ENCODE measurements around the gene NUS1.
"Not testable (repeated sequence)": the region's sequence is repeated elsewhere in the genome, so short reads cannot be mapped to it uniquely, and the experiment has no call there.

Gene NUS1

DNA sequence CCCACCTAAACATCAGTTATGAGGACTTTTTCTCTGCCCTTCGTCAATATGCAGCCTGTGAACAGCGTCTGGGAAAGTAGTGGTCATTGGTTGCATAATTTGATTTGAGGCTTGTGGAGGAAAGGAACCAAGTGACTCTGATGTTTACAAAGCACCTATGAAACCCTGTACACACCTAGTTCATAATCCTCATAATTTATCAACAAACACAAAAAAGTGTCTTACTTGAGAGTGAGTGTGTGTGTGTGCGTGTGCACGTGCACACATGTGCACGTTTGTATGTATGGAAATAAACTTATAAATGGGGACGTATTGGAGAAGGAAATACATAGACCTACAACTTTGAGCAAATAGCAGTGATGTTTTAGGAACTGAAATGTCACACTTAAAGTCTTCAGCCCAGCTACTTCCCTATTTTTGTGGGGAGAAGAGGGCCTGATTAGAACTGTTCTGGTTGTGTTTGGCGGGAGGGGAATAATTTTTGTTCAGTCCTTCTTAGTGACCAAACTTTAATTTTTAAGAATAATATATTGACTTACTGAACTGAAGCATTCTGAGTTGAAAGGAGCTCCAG is 31.8 kb downstream of the NUS1 start:
- H3K18ac ChIP-seq (ENCODE audit: low read depth in 1 of 2, low read length in 2 of 2); H3K4me2 ChIP-seq (ENCODE audit: low read length, poor library complexity, severe bottlenecking); H2AFZ ChIP-seq (ENCODE audit: low read depth, low read length); DNase-seq; H2BK15ac ChIP-seq (ENCODE audit: low read depth, poor library complexity, severe bottlenecking); H4K91ac ChIP-seq (ENCODE audit: low read length); H2BK120ac ChIP-seq (ENCODE audit: low read depth, low read length); H3K23ac ChIP-seq (ENCODE audit: low read length in 2 of 2); H3K4ac ChIP-seq (ENCODE audit: low read depth in 1 of 2, low read length in 2 of 2); H2AK5ac ChIP-seq (ENCODE audit: low read length, severe bottlenecking); H3K27me3 ChIP-seq (ENCODE audit: control insufficient read depth in 1 of 2, insufficient read depth in 1 of 2, low read length in 2 of 2); H3K4me3 ChIP-seq (ENCODE audit: insufficient read depth in 1 of 2, low read depth in 1 of 2, low read length in 2 of 2); H3K9ac ChIP-seq (ENCODE audit: low read length); H3K27ac ChIP-seq (ENCODE audit: low read length, poor library complexity, severe bottlenecking); H4K8ac ChIP-seq (ENCODE audit: low read length); H3K4me1 ChIP-seq (ENCODE audit: control insufficient read depth, insufficient read depth, low read depth, low read length); H3K14ac ChIP-seq (ENCODE audit: low read length in 2 of 2); H2BK5ac ChIP-seq (ENCODE audit: low read depth, low read length, poor library complexity, severe bottlenecking); H3K9me3 ChIP-seq (ENCODE audit: control insufficient read depth, low read length); H2BK12ac ChIP-seq (ENCODE audit: low read length in 2 of 2): not testable (repeated sequence)
- peaks cover 0 to 58% of the 10 kb centered on the region in 2 experiments for H3K36me3 ChIP-seq (ENCODE audit: control insufficient read depth in 1 of 2, insufficient read depth in 2 of 2, low read depth in 1 of 2, low read length in 2 of 2)
- no CpG with 5 or more reads among the region's 7 CpGs for WGBS
- peaks cover 13% of the 10 kb centered on the region for H3K79me1 ChIP-seq (replicated peaks; ENCODE audit: low read length, poor library complexity, severe bottlenecking)

DNA sequence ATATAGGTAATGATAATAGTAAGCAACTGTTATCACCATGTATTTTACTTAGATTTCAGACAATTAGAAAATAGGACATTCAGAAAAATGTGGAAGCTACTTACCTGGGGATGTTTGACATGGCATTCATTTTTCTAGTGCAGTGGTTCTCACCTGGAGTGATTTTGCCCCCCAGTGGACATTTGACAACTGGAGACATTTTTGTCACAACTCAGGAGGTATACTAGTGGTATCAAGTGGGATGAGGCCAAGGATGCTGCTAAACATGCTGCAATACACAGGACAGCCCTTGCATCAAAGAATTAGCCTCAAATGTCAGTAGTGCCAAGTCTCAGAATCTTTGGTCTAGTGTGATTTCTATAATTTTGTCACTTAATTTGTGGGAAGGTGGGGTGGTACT is 36.1 kb downstream of the NUS1 start:
- no peak for DNase-seq
- H3K4me1 ChIP-seq (ENCODE audit: control insufficient read depth, insufficient read depth, low read depth, low read length): no peaks in the 10 kb centered on the region

DNA sequence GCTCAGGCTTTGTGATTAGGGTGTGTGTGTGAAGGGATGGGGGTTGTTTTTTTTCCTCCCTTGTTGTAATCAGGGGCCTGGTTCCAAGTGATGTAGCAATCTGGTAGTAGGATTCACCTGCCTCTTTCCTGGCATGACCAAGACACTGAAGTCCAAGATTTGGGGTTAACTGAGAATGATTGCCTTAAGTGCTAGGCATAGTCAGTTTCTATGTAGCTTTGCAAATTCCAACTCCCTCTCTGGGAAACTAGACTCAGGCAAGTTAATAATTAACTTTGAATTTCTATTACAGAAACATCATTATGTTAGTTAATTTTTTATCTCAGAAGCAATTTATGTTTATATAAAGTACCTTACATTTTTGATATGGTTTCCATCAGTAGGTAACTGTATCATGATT is 43.6 kb downstream of the NUS1 start:
- no peak overlapping the region for H2AFZ ChIP-seq (ENCODE audit: low read depth, low read length)
- peaks cover 3% of the 10 kb centered on the region for H3K4me1 ChIP-seq (ENCODE audit: control insufficient read depth, insufficient read depth, low read depth, low read length)
- H3K9ac ChIP-seq (ENCODE audit: low read length): no peak overlapping the region
- no peak overlapping the region for H3K4me2 ChIP-seq (ENCODE audit: low read length, poor library complexity, severe bottlenecking)
- no peak overlapping the region for H2BK12ac ChIP-seq (ENCODE audit: low read length in 2 of 2)
- H3K36me3 ChIP-seq (ENCODE audit: control insufficient read depth in 1 of 2, insufficient read depth in 2 of 2, low read depth in 1 of 2, low read length in 2 of 2): peaks cover 0 to 2% of the 10 kb centered on the region in 2 experiments
- H3K27me3 ChIP-seq (ENCODE audit: control insufficient read depth in 1 of 2, insufficient read depth in 1 of 2, low read length in 2 of 2): no peaks in the 10 kb centered on the region
- H2BK5ac ChIP-seq (ENCODE audit: low read depth, low read length, poor library complexity, severe bottlenecking): no peak overlapping the region
- DNase-seq: no peak
- peaks cover 2% of the 10 kb centered on the region for H3K79me1 ChIP-seq (replicated peaks; ENCODE audit: low read length, poor library complexity, severe bottlenecking)
- H4K8ac ChIP-seq (ENCODE audit: low read length): no peak overlapping the region
- no peak overlapping the region for H3K18ac ChIP-seq (ENCODE audit: low read depth in 1 of 2, low read length in 2 of 2)
- peak overlapping the region; percentile 40 for H3K27ac ChIP-seq (ENCODE audit: low read length, poor library complexity, severe bottlenecking)
- H3K4me3 ChIP-seq (ENCODE audit: insufficient read depth in 1 of 2, low read depth in 1 of 2, low read length in 2 of 2): no peak overlapping the region
- H3K9me3 ChIP-seq (ENCODE audit: control insufficient read depth, low read length): peaks cover 15% of the 10 kb centered on the region
- no peak overlapping the region for H3K14ac ChIP-seq (ENCODE audit: low read length in 2 of 2)
- H2BK120ac ChIP-seq (ENCODE audit: low read depth, low read length): no peak overlapping the region
- no peak overlapping the region for H3K4ac ChIP-seq (ENCODE audit: low read depth in 1 of 2, low read length in 2 of 2)
- H2BK15ac ChIP-seq (ENCODE audit: low read depth, poor library complexity, severe bottlenecking): no peak overlapping the region
- H4K91ac ChIP-seq (ENCODE audit: low read length): no peak overlapping the region
- no peak overlapping the region for H2AK5ac ChIP-seq (ENCODE audit: low read length, severe bottlenecking)
- no peak overlapping the region for H3K23ac ChIP-seq (ENCODE audit: low read length in 2 of 2)

More for the DNA sequence above, 36.1 kb downstream of the NUS1 start:
- no peak overlapping the region for H3K14ac ChIP-seq (ENCODE audit: low read length in 2 of 2)
- H3K27ac ChIP-seq (ENCODE audit: low read length, poor library complexity, severe bottlenecking): no peak overlapping the region
- H4K91ac ChIP-seq (ENCODE audit: low read length): no peak overlapping the region
- H3K27me3 ChIP-seq (ENCODE audit: control insufficient read depth in 1 of 2, insufficient read depth in 1 of 2, low read length in 2 of 2): no peaks in the 10 kb centered on the region
- no peak overlapping the region for H2AFZ ChIP-seq (ENCODE audit: low read depth, low read length)
- H3K9me3 ChIP-seq (ENCODE audit: control insufficient read depth, low read length): no peaks in the 10 kb centered on the region
- H3K4ac ChIP-seq (ENCODE audit: low read depth in 1 of 2, low read length in 2 of 2): no peak overlapping the region
- no peak overlapping the region for H2BK15ac ChIP-seq (ENCODE audit: low read depth, poor library complexity, severe bottlenecking)
- H3K9ac ChIP-seq (ENCODE audit: low read length): no peak overlapping the region
- no peak overlapping the region for H4K8ac ChIP-seq (ENCODE audit: low read length)
- no peak overlapping the region for H3K23ac ChIP-seq (ENCODE audit: low read length in 2 of 2)
- no peak overlapping the region for H3K4me3 ChIP-seq (ENCODE audit: insufficient read depth in 1 of 2, low read depth in 1 of 2, low read length in 2 of 2)
- H2BK5ac ChIP-seq (ENCODE audit: low read depth, low read length, poor library complexity, severe bottlenecking): no peak overlapping the region
- H3K79me1 ChIP-seq (replicated peaks; ENCODE audit: low read length, poor library complexity, severe bottlenecking): peaks cover 5% of the 10 kb centered on the region
- no peak overlapping the region for H2BK12ac ChIP-seq (ENCODE audit: low read length in 2 of 2)
- H3K4me2 ChIP-seq (ENCODE audit: low read length, poor library complexity, severe bottlenecking): no peak overlapping the region
- no peak overlapping the region for H2BK120ac ChIP-seq (ENCODE audit: low read depth, low read length)
- no peak overlapping the region for H3K18ac ChIP-seq (ENCODE audit: low read depth in 1 of 2, low read length in 2 of 2)
- H2AK5ac ChIP-seq (ENCODE audit: low read length, severe bottlenecking): no peak overlapping the region
- H3K36me3 ChIP-seq (ENCODE audit: control insufficient read depth in 1 of 2, insufficient read depth in 2 of 2, low read depth in 1 of 2, low read length in 2 of 2): peaks cover 0 to 16% of the 10 kb centered on the region in 2 experiments

DNA sequence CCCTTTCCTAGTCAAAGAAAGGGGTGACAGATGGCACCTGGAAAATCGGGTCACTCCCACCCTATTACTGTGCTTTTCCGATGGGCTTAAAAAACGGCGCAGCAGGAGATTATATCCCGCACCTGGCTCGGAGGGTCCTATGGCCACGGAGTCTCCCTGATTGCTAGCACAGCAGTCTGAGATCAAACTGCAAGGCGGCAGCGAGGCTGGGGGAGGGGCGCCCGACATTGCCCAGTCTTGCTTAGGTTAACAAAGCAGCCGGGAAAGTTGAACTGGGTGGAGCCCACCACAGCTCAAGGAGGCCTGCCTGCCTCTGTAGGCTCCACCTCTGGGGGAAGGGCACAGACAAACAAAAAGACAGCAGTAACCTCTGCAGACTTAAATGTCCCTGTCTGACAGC is 46.3 kb downstream of the NUS1 start:
- not testable (repeated sequence) for H4K8ac ChIP-seq (ENCODE audit: low read length); H2BK15ac ChIP-seq (ENCODE audit: low read depth, poor library complexity, severe bottlenecking); H3K23ac ChIP-seq (ENCODE audit: low read length in 2 of 2); H3K4me2 ChIP-seq (ENCODE audit: low read length, poor library complexity, severe bottlenecking); H3K36me3 ChIP-seq (ENCODE audit: control insufficient read depth in 1 of 2, insufficient read depth in 2 of 2, low read depth in 1 of 2, low read length in 2 of 2); H3K4ac ChIP-seq (ENCODE audit: low read depth in 1 of 2, low read length in 2 of 2); H3K9ac ChIP-seq (ENCODE audit: low read length); H2BK12ac ChIP-seq (ENCODE audit: low read length in 2 of 2); H3K79me1 ChIP-seq (replicated peaks; ENCODE audit: low read length, poor library complexity, severe bottlenecking); H3K27me3 ChIP-seq (ENCODE audit: control insufficient read depth in 1 of 2, insufficient read depth in 1 of 2, low read length in 2 of 2); H3K4me1 ChIP-seq (ENCODE audit: control insufficient read depth, insufficient read depth, low read depth, low read length); H3K27ac ChIP-seq (ENCODE audit: low read length, poor library complexity, severe bottlenecking); H2BK120ac ChIP-seq (ENCODE audit: low read depth, low read length); H2AFZ ChIP-seq (ENCODE audit: low read depth, low read length); H2BK5ac ChIP-seq (ENCODE audit: low read depth, low read length, poor library complexity, severe bottlenecking); H2AK5ac ChIP-seq (ENCODE audit: low read length, severe bottlenecking); H3K18ac ChIP-seq (ENCODE audit: low read depth in 1 of 2, low read length in 2 of 2); H4K91ac ChIP-seq (ENCODE audit: low read length); H3K14ac ChIP-seq (ENCODE audit: low read length in 2 of 2); H3K4me3 ChIP-seq (ENCODE audit: insufficient read depth in 1 of 2, low read depth in 1 of 2, low read length in 2 of 2); DNase-seq
- WGBS: 97% methylated on average over 12 of the region's 12 CpGs
- H3K9me3 ChIP-seq (ENCODE audit: control insufficient read depth, low read length): peaks cover 15% of the 10 kb centered on the region
